WTC11 (cell line): ENCODE data around the gene ZFR2.

Experiments
- ATF1 ChIP-seq: sonication (generic); formaldehyde crosslinking; IDR thresholded peaks from 2 replicates; pipeline ENCODE4 v1.8.1; 2023; ENCODE audit warnings: mild to moderate bottlenecking, moderate library complexity, missing genetic modification reagents
- CBFB ChIP-seq: sonication (generic); formaldehyde crosslinking; IDR thresholded peaks from 2 replicates; pipeline ENCODE4 v1.8.1; 2022; ENCODE audit warnings: mild to moderate bottlenecking, low read depth, missing genetic modification reagents
- CREM ChIP-seq: sonication (generic); formaldehyde crosslinking; IDR thresholded peaks from 2 replicates; pipeline ENCODE4 v1.8.1; 2022; ENCODE audit warnings: mild to moderate bottlenecking, missing genetic modification reagents, moderate library complexity
- JAZF1 ChIP-seq: fragments of 250-450 bp; sonication (Bioruptor Pico); IDR thresholded peaks from 2 replicates; pipeline ENCODE4 v1.9.0; 2021; ENCODE audit warnings: moderate library complexity, mild to moderate bottlenecking, inconsistent platforms
- KAT7 ChIP-seq: sonication (generic); formaldehyde crosslinking; IDR thresholded peaks from 2 replicates; pipeline ENCODE4 v1.8.1; 2023; ENCODE audit warnings: missing genetic modification reagents, mild to moderate bottlenecking, borderline replicate concordance
- SP1 ChIP-seq: sonication (generic); formaldehyde crosslinking; conservative IDR thresholded peaks from 2 replicates; pipeline ENCODE4 v1.8.1; 2022; ENCODE audit warnings: missing genetic modification reagents
- TF ChIP-seq, protein P1 (sequence below): fragments of 200-600 bp; IDR thresholded peaks from 2 replicates; pipeline ENCODE4 v1.8.0; 2022; ENCODE audit warnings: antibody characterized with exemption
- TF ChIP-seq, protein P2 (sequence below): fragments of 250-450 bp; sonication (Bioruptor Pico); IDR thresholded peaks from 2 replicates; pipeline ENCODE4 v2.1.2; 2022; ENCODE audit warnings: mild to moderate bottlenecking, moderate library complexity
- TF ChIP-seq, protein P3 (sequence below): sonication (generic); formaldehyde crosslinking; IDR thresholded peaks from 2 replicates; pipeline ENCODE4 v1.8.0; 2022; ENCODE audit warnings: mild to moderate bottlenecking, missing genetic modification reagents
- TF ChIP-seq, protein P4 (sequence below): sonication (generic); formaldehyde crosslinking; IDR thresholded peaks from 2 replicates; pipeline ENCODE4 v1.8.0; 2023; ENCODE audit warnings: mild to moderate bottlenecking, missing genetic modification reagents
- TF ChIP-seq, protein P5 (sequence below): sonication (generic); formaldehyde crosslinking; IDR thresholded peaks from 2 replicates; pipeline ENCODE4 v1.8.0; 2022; ENCODE audit warnings: missing genetic modification reagents

DNA sequence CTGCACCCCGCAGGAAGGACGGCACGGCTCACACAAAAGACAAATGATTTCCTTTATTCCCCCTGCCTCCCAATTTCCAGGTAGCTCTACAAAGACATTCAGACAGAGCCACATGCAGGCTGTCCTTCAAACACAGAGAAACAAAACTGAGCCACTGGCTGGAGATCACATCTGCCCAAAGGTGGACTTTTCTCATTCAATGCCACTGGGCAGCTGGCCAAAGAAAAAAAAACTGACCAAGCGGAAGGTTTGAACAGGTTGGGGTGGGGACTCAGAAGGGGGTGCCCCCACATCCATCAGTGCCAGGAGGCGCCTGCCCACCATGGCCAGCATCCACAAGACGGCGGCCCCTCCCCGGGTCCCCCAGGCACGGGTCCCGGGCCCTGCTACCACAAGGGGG lies 64.9 kb downstream of the ZFR2 start:
- TF ChIP-seq SP1 (CRISPR knock-in tag): no peak
- TF ChIP-seq CBFB: no peak
- TF ChIP-seq, protein P1, sequence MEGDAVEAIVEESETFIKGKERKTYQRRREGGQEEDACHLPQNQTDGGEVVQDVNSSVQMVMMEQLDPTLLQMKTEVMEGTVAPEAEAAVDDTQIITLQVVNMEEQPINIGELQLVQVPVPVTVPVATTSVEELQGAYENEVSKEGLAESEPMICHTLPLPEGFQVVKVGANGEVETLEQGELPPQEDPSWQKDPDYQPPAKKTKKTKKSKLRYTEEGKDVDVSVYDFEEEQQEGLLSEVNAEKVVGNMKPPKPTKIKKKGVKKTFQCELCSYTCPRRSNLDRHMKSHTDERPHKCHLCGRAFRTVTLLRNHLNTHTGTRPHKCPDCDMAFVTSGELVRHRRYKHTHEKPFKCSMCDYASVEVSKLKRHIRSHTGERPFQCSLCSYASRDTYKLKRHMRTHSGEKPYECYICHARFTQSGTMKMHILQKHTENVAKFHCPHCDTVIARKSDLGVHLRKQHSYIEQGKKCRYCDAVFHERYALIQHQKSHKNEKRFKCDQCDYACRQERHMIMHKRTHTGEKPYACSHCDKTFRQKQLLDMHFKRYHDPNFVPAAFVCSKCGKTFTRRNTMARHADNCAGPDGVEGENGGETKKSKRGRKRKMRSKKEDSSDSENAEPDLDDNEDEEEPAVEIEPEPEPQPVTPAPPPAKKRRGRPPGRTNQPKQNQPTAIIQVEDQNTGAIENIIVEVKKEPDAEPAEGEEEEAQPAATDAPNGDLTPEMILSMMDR: no peak
- no peak for TF ChIP-seq JAZF1
- TF ChIP-seq, protein P2, sequence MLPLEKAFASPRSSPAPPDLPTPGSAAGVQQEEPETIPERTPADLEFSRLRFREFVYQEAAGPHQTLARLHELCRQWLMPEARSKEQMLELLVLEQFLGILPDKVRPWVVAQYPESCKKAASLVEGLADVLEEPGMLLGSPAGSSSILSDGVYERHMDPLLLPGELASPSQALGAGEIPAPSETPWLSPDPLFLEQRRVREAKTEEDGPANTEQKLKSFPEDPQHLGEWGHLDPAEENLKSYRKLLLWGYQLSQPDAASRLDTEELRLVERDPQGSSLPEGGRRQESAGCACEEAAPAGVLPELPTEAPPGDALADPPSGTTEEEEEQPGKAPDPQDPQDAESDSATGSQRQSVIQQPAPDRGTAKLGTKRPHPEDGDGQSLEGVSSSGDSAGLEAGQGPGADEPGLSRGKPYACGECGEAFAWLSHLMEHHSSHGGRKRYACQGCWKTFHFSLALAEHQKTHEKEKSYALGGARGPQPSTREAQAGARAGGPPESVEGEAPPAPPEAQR (CRISPR knock-in tag): no peak
- no peak for TF ChIP-seq KAT7 (CRISPR knock-in tag)
- TF ChIP-seq, protein P3, sequence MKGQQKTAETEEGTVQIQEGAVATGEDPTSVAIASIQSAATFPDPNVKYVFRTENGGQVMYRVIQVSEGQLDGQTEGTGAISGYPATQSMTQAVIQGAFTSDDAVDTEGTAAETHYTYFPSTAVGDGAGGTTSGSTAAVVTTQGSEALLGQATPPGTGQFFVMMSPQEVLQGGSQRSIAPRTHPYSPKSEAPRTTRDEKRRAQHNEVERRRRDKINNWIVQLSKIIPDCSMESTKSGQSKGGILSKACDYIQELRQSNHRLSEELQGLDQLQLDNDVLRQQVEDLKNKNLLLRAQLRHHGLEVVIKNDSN (CRISPR knock-in tag): no peak
- no peak for TF ChIP-seq ATF1 (CRISPR knock-in tag)
- no peak for TF ChIP-seq CREM (CRISPR knock-in tag)
- TF ChIP-seq, protein P4, sequence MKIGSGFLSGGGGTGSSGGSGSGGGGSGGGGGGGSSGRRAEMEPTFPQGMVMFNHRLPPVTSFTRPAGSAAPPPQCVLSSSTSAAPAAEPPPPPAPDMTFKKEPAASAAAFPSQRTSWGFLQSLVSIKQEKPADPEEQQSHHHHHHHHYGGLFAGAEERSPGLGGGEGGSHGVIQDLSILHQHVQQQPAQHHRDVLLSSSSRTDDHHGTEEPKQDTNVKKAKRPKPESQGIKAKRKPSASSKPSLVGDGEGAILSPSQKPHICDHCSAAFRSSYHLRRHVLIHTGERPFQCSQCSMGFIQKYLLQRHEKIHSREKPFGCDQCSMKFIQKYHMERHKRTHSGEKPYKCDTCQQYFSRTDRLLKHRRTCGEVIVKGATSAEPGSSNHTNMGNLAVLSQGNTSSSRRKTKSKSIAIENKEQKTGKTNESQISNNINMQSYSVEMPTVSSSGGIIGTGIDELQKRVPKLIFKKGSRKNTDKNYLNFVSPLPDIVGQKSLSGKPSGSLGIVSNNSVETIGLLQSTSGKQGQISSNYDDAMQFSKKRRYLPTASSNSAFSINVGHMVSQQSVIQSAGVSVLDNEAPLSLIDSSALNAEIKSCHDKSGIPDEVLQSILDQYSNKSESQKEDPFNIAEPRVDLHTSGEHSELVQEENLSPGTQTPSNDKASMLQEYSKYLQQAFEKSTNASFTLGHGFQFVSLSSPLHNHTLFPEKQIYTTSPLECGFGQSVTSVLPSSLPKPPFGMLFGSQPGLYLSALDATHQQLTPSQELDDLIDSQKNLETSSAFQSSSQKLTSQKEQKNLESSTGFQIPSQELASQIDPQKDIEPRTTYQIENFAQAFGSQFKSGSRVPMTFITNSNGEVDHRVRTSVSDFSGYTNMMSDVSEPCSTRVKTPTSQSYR (CRISPR knock-in tag): no peak
- TF ChIP-seq, protein P5, sequence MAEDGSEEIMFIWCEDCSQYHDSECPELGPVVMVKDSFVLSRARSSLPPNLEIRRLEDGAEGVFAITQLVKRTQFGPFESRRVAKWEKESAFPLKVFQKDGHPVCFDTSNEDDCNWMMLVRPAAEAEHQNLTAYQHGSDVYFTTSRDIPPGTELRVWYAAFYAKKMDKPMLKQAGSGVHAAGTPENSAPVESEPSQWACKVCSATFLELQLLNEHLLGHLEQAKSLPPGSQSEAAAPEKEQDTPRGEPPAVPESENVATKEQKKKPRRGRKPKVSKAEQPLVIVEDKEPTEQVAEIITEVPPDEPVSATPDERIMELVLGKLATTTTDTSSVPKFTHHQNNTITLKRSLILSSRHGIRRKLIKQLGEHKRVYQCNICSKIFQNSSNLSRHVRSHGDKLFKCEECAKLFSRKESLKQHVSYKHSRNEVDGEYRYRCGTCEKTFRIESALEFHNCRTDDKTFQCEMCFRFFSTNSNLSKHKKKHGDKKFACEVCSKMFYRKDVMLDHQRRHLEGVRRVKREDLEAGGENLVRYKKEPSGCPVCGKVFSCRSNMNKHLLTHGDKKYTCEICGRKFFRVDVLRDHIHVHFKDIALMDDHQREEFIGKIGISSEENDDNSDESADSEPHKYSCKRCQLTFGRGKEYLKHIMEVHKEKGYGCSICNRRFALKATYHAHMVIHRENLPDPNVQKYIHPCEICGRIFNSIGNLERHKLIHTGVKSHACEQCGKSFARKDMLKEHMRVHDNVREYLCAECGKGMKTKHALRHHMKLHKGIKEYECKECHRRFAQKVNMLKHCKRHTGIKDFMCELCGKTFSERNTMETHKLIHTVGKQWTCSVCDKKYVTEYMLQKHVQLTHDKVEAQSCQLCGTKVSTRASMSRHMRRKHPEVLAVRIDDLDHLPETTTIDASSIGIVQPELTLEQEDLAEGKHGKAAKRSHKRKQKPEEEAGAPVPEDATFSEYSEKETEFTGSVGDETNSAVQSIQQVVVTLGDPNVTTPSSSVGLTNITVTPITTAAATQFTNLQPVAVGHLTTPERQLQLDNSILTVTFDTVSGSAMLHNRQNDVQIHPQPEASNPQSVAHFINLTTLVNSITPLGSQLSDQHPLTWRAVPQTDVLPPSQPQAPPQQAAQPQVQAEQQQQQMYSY (CRISPR knock-in tag): no peak
